Iris pigment epithelial cell (primary cell): Measurements from ENCODE around the gene GHITM.
A peak's percentile ranks its signal among the peaks of the same experiment; 100 is the strongest.
"Not testable (repeated sequence)": the region's sequence is repeated elsewhere in the genome, so short reads cannot be mapped to it uniquely, and the experiment has no call there.

Experiments used
- DNase-seq: peaks from one replicate; pipeline ENCODE4 v3.0.0-alpha.2; 2011; ENCODE audit warnings: low read depth

GHITM gene

DNA sequence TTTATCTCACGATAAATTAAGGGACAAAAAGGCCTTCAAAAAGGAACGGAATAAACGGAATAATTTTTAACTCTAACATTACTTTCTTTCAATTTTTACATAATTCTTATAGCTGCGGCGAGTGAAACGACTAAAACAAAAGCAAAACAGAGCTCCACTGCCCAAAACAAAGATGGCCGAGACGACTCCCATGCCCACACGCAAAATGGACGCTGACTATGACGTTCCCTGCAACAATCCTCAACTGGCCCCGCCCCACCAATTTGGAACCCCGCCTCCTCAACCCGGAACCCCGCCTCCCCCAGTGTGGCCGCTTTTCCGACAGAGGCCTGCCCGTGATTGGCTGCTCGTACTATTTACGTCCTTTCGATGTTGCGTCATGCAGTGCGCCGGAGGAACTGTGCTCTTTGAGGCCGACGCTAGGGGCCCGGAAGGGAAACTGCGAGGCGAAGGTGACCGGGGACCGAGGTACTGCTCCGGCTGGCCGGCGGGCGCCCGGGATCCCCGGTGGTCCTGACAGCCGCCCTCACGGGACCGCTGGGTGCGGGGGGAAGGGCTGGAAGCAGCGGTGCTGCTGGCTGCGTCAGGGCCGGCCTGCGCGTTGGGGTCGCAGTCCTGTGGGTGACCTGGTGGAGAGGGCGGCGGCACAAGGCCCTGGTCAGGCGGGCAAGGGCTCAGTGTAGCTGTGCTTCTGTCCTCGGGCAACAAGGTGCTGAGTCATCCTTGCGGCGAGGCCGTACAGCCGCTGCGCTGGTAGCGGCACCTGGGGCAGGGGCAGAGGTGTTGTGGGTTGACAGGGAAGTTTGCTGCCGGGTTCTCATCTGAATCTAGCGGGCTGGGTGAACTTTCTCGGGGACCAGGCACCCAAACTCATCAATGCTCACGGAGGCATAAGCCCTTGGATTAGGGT, at the start of gene GHITM:
GHITM (plus strand) TSS at position 384 of the 910 bp plus-strand sequence. CDS start 1,992 bp downstream, outside the sequence.
- DNase-seq = peak; percentile 99

DNA sequence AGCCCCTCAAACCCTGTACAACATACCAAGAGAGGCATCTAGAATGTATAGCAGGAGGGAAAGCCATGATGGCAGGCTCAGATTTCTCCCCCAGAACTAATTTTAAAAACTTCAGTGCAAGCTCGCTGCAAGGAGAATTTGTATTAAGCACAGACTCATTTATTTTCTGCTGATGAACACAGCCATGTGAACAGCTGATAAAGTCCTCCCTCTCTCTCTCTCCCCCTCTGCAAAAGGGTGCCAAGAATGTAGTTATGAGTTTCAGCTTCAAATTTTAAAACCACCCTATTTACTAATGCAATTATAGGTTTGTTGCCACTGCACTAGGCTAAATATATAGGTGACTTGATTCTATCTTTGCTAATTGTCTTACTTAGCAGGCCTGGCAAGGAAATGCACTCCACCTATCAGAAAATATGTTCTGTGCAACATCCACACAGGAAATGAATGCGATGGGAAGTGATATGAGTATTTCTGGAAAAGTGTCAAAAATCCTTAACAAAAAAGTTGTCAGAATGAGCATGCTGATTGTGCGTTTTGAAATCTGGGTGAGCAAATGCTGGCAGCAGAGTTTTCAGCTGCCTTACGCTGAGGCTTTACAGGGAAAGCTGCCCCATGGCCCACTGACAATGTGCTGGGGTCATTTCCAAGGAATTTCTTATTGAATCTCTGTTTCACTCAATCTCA, 43.4 kb upstream of the GHITM start:
- peak; percentile 2 for DNase-seq

GRCh38 chr10:84097787-84098353, 41.4 kb upstream of the GHITM start:
- DNase-seq = peak; percentile 6

- no peak for DNase-seq
Measured at GRCh38 chr10:84098667-84099066, 40.6 kb upstream of the GHITM start.

GRCh38 chr10:84101042-84101441, 38.3 kb upstream of the GHITM start:
- no peak for DNase-seq

GRCh38 chr10:84108797-84109196, 30.5 kb upstream of the GHITM start:
- no peak for DNase-seq

GRCh38 chr10:84109772-84110171, 29.5 kb upstream of the GHITM start:
- DNase-seq = not testable (repeated sequence)

- DNase-seq = not testable (repeated sequence)
Measured at GRCh38 chr10:84113468-84113867, 25.8 kb upstream of the GHITM start.

DNA sequence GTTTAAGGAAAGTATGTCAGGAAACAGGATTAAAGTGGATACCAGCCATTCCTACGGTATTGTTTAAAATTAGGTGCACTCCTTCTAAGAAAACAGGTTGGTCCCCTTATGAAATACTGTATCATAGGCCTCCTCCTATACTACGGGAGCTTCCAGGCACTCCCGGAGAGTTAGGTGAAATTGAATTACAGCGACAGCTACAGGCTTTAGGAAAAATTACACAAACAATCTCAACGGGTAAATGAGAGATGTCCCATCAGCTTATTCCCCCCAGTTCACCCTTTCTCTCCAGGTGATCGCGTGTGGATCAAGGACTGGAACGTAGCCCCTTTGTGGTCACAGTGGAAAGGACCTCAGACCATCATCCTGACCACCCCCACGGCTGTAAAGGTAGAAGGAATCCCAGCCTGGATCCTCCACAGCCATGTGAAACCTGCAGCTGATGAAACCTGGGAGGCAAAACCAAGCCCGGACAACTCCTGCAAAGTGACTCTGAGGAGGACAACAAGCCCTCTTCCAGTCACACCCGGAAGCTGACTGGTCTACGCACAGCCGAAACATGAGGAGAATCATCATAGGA, 25.1 kb upstream of the GHITM start:
- peak; percentile 1 for DNase-seq

- not testable (repeated sequence) for DNase-seq
Measured at GRCh38 chr10:84117204-84117603, 22.1 kb upstream of the GHITM start.

- DNase-seq = no peak
Measured at GRCh38 chr10:84117686-84118394, 21.5 kb upstream of the GHITM start.

GRCh38 chr10:84118395-84119006, 20.8 kb upstream of the GHITM start:
- no peak for DNase-seq

DNA sequence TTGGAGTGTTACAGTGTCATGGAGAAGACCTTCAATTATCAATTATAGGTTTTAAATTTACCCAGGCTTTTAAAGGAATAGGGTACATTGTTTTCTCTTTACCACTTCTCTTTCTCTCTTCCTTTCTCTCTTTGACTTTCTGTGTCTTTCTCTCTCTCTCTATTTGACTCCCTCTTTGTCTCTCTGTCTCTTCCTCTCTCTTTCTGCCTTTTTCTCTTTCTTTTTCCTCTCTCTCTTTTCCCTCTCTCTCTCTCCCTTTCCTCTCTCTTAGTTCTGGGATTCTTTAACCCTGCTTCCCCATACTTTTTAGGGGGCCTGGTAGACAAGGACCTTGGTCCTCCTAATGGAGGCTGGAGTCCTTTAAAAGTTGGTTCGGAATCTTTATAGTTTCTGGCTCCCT, 15.9 kb upstream of the GHITM start:
- no peak for DNase-seq

GRCh38 chr10:84125910-84126784, 13.2 kb upstream of the GHITM start:
- DNase-seq = not testable (repeated sequence)

- DNase-seq = no peak
Measured at GRCh38 chr10:84126785-84127167, 12.5 kb upstream of the GHITM start.

DNA sequence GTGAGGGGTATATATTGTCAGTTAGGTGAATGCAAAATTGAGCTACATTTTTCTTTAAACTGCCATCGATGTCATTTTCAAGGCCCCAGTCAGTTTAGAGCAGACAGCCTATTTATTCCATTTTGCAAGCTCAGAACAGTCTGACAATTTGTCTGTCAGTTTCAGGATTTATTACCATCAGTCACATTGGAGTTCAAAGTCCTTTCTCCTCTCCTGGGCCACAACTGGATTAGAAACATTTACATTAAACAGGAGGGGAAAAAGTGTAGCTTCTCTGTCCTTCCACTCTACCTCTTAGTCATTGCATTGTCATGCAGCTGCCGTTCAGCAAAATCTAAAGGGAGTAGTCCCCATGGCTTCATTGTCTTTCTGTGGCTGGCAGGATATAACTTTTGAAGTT, 3.5 kb upstream of the GHITM start:
- no peak for DNase-seq

DNA sequence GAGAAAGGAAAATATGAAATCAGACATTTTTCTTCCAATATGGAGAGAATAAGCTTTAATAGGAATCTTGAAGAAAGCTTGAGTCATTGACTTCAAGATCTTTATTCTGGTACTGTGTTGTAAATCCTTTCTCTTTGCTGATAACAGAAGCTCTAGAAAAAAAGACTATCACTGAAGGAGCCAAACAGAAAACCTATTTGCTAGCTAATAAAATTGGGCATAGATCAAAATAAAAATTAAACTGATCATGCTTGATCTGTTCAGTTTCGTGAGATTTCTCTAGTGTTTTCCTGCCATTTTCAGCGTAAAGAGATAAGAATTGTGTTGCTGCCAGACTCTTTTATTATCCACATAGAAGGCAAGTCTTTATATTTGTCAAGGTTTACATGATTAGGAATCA, 1.5 kb upstream of the GHITM start:
- no peak for DNase-seq

- DNase-seq = peak; percentile 68
Measured at GRCh38 chr10:84138478-84139125, 707 bp upstream of the GHITM start.

GRCh38 chr10:84140036-84140379, 699 bp downstream of the GHITM start:
- peak; percentile 47 for DNase-seq

DNA sequence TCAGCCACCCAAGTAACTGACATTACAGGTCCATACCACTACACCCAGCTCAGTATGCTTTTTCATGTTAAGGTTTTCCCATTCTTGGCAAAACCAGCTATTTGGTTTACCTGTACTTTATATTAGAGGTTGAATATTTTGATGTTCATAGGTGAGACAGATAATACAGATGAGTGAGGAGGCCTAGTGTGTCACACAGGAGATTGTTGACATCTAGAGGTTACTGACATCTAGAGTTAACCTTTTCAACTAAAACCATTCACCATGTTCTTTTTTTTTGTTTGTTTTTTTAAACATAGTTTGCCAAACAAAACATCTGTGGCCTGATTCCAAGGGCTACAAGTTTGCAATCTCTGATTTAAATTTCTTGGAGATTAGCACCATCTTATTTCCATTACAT, 8.0 kb downstream of the GHITM start:
- no peak for DNase-seq
